Osteoblast (primary cell): Measurements from ENCODE around the gene ALPP. TPM values are rescaled to one million over a fixed set of nuclear protein-coding genes. Genes with fewer than 3 reads are reported as not detected.
A peak's percentile ranks its signal among the peaks of the same experiment; 100 is the strongest.

Experiments used
- DNase-seq: peaks from one replicate; pipeline ENCODE4 v3.0.0; 2011; ENCODE audit warnings: low spot score, mixed read lengths; ENCODE audit not compliant: insufficient read length; ENCODE audit errors: missing footprints
- H2AFZ ChIP-seq: 2 replicates; pipeline ENCODE4 v1.6.0; 2011; ENCODE audit warnings: mild to moderate bottlenecking, low read length
- H3K27ac ChIP-seq: 2 replicates; pipeline ENCODE4 v1.5.1; 2011; ENCODE audit warnings: mild to moderate bottlenecking, low read depth, low read length, moderate library complexity
- H3K27me3 ChIP-seq: 2 replicates; pipeline ENCODE4 v1.6.0; 2012; ENCODE audit warnings: mild to moderate bottlenecking, control low read depth, inconsistent platforms, low read length, moderate library complexity; ENCODE audit not compliant: insufficient read depth
- H3K36me3 ChIP-seq: 2 replicates; pipeline ENCODE4 v1.5.1; 2011; ENCODE audit warnings: mild to moderate bottlenecking, low read length, control low read depth, moderate library complexity; ENCODE audit not compliant: insufficient read depth
- H3K4me1 ChIP-seq: 2 replicates; pipeline ENCODE4 v1.5.1; 2011; ENCODE audit warnings: mild to moderate bottlenecking, low read length, control low read depth, moderate library complexity; ENCODE audit not compliant: insufficient read depth
- H3K4me2 ChIP-seq: 2 replicates; pipeline ENCODE4 v1.6.0; 2011; ENCODE audit warnings: mild to moderate bottlenecking, low read length; ENCODE audit not compliant: insufficient read depth
- H3K4me3 ChIP-seq: fragments of 200-600 bp; sonication (generic); 3 replicates; pipeline ENCODE4 v1.5.1; 2012; ENCODE audit warnings: mild to moderate bottlenecking, low read length, inconsistent platforms; ENCODE audit not compliant: insufficient read depth
- H3K79me2 ChIP-seq: 2 replicates; pipeline ENCODE4 v1.6.0; 2012; ENCODE audit warnings: mild to moderate bottlenecking, low read length, control low read depth, inconsistent platforms; ENCODE audit not compliant: insufficient read depth
- H3K9me3 ChIP-seq: 2 replicates; pipeline ENCODE4 v1.5.1; 2011; ENCODE audit warnings: low read depth, low read length, control low read depth
- H4K20me1 ChIP-seq: 2 replicates; pipeline ENCODE4 v1.6.0; 2012; ENCODE audit warnings: mild to moderate bottlenecking, low read length, control low read depth; ENCODE audit not compliant: insufficient read depth
- CTCF ChIP-seq: IDR thresholded peaks from 2 replicates; pipeline ENCODE4 v1.5.1; 2011; ENCODE audit warnings: mild to moderate bottlenecking, low read depth, low read length, moderate library complexity; ENCODE audit errors: extremely low read depth
- total RNA-seq: library from RNA; depleted of rRNA; stranded (reverse); fragments of >200 nt; gene quantifications from 2 replicates; pipeline ENCODE4 v1.2.3, GENCODE V29; 2012

The ALPP gene
- total RNA-seq, 1 donor = not detected

- no peaks in the 10 kb centered on the region for H3K4me1 ChIP-seq
- H3K27ac ChIP-seq = no peak overlapping the region
- H3K9me3 ChIP-seq = no peaks in the 10 kb centered on the region
- H3K36me3 ChIP-seq = no peaks in the 10 kb centered on the region
- H3K27me3 ChIP-seq = peaks cover 24% of the 10 kb centered on the region
- H3K4me2 ChIP-seq = no peak overlapping the region
- DNase-seq = no peak
- H3K4me3 ChIP-seq = no peak overlapping the region
- TF ChIP-seq CTCF = no peak
- H3K79me2 ChIP-seq = no peaks in the 10 kb centered on the region
- H4K20me1 ChIP-seq = no peaks in the 10 kb centered on the region
- no peak overlapping the region for H2AFZ ChIP-seq
These were observed 33.3 kb upstream of the ALPP start for GRCh38 chr2:232345251-232345650.

GRCh38 chr2:232347369-232347768, 31.2 kb upstream of the ALPP start:
- Histone ChIP-seq H3K36me3 (no peaks in the 10 kb centered on the region), H4K20me1 (no peaks in the 10 kb centered on the region), H3K27me3 (peaks cover 45% of the 10 kb centered on the region), H2AFZ (no peak overlapping the region), H3K27ac (no peak overlapping the region), H3K4me3 (no peak overlapping the region), H3K79me2 (no peaks in the 10 kb centered on the region), H3K4me2 (no peak overlapping the region), H3K4me1 (no peaks in the 10 kb centered on the region), H3K9me3 (no peaks in the 10 kb centered on the region)
- no peak for TF ChIP-seq CTCF
- DNase-seq = peak; percentile 44

- Histone ChIP-seq H3K4me2 (no peak overlapping the region), H3K79me2 (no peaks in the 10 kb centered on the region), H3K36me3 (no peaks in the 10 kb centered on the region), H3K27me3 (peaks cover 54% of the 10 kb centered on the region), H3K4me3 (no peak overlapping the region), H3K4me1 (no peaks in the 10 kb centered on the region), H3K27ac (no peak overlapping the region), H4K20me1 (no peaks in the 10 kb centered on the region), H2AFZ (no peak overlapping the region), H3K9me3 (no peaks in the 10 kb centered on the region)
- peak; percentile 62 for DNase-seq
- no peak for TF ChIP-seq CTCF
These were observed 29.6 kb upstream of the ALPP start for GRCh38 chr2:232348936-232349335.

- no peaks in the 10 kb centered on the region for H3K9me3 ChIP-seq
- no peaks in the 10 kb centered on the region for H3K36me3 ChIP-seq
- no peak for TF ChIP-seq CTCF
- no peak overlapping the region for H3K4me3 ChIP-seq
- peak; percentile 48 for DNase-seq
- H4K20me1 ChIP-seq = no peaks in the 10 kb centered on the region
- H3K27me3 ChIP-seq = peaks cover 54% of the 10 kb centered on the region
- H3K79me2 ChIP-seq = no peaks in the 10 kb centered on the region
- H3K4me2 ChIP-seq = no peak overlapping the region
- no peak overlapping the region for H2AFZ ChIP-seq
- H3K27ac ChIP-seq = no peak overlapping the region
- no peaks in the 10 kb centered on the region for H3K4me1 ChIP-seq
These were observed 29.0 kb upstream of the ALPP start for GRCh38 chr2:232349546-232349945.
